GM12875 (cell line): ENCODE data around the gene OR4D1.

Experiments
- H3K4me3 ChIP-seq: one replicate; pipeline ENCODE4 v1.5.1; 2011; ENCODE audit warnings: low read depth, low read length, control low read depth
- TF ChIP-seq, protein P1 (sequence below): IDR thresholded peaks from 2 replicates; pipeline ENCODE4 v1.5.1; 2011; ENCODE audit warnings: low read depth, mild to moderate bottlenecking, control low read depth, inconsistent platforms, low read length, moderate library complexity, borderline replicate concordance; ENCODE audit not compliant: insufficient read depth

Gene OR4D1

GRCh38 chr17:58186591-58186990 lies 38.4 kb downstream of the OR4D1 start:
- TF ChIP-seq, protein P1, sequence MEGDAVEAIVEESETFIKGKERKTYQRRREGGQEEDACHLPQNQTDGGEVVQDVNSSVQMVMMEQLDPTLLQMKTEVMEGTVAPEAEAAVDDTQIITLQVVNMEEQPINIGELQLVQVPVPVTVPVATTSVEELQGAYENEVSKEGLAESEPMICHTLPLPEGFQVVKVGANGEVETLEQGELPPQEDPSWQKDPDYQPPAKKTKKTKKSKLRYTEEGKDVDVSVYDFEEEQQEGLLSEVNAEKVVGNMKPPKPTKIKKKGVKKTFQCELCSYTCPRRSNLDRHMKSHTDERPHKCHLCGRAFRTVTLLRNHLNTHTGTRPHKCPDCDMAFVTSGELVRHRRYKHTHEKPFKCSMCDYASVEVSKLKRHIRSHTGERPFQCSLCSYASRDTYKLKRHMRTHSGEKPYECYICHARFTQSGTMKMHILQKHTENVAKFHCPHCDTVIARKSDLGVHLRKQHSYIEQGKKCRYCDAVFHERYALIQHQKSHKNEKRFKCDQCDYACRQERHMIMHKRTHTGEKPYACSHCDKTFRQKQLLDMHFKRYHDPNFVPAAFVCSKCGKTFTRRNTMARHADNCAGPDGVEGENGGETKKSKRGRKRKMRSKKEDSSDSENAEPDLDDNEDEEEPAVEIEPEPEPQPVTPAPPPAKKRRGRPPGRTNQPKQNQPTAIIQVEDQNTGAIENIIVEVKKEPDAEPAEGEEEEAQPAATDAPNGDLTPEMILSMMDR, result no peak

GRCh38 chr17:58187063-58187462 lies 38.9 kb downstream of the OR4D1 start:
- no peak overlapping the region for H3K4me3 ChIP-seq
- TF ChIP-seq, protein P1, result no peak

More at GRCh38 chr17:58186591-58186990, 38.4 kb downstream of the OR4D1 start:
- H3K4me3 ChIP-seq, result no peak overlapping the region

- no peak overlapping the region for H3K4me3 ChIP-seq
- TF ChIP-seq, protein P1, result no peak
These were observed 39.5 kb downstream of the OR4D1 start for GRCh38 chr17:58187675-58188074.

DNA sequence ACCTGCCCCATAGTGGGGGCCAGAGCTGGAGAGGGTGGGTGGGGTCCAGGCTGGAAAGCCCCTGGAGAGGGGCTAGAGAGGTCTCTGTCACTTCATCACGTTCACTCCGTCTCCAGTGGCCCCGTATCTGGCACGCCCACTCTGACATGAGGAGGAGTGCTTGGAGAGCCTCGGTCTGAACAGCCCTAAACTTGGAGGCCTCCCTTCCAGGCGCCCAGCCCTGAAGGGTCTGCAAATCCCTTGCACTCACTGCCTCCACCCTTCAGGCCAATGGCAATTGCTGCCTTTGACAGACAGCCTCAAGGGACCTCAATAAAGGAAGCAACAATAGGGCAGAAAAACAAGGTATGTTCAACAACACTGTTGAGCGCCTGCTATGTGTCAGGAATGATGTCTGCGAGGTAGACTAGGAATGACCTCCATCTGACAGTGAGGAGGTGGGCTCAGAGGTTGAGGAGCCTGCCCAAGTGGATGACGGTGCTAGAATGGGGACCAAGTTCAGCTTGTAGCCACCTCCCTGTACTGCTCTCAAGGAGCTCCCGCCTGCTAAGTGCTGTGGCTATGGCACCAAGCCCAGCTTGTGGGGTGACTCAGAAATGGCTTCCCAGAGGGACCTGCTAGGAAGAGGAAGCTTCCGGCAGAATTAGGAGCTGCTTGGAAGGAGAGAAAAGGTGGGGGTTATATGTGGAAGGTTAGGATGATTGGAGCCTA lies 41.4 kb downstream of the OR4D1 start:
- TF ChIP-seq, protein P1, result no peak
- no peak overlapping the region for H3K4me3 ChIP-seq

GRCh38 chr17:58191241-58191896 lies 43.2 kb downstream of the OR4D1 start:
- TF ChIP-seq, protein P1, result no peak
- no peak overlapping the region for H3K4me3 ChIP-seq

DNA sequence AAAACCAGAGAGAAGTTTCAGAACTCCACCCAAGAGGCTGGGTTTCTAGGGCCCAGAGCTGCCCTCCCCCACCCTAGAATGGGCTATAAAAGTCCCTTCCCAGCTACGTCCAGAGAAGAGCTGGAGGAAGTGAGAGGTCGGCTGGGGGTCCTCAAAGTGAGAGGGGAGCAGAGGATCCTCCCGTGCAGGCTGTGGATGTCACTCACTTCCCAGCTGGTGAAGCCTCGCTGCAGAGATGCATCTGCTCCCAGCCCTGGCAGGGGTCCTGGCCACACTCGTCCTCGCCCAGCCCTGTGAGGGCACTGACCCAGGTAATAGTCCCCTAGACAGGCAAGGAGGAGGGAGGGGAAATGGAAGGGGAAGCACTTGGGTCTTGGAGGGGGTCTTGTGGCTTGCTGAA lies 44.4 kb downstream of the OR4D1 start, which contains the start of gene EPX:
EPX (plus strand) TSS at position 115 of the 400 bp plus-strand sequence; CDS start at position 236, 121 bp downstream.
- H3K4me3 ChIP-seq, result no peak within 1 kb of the TSS

More for the DNA sequence above, 44.4 kb downstream of the OR4D1 start, which contains the start of gene EPX:
- TF ChIP-seq, protein P1, result no peak
